HG02678 (cell line): ENCODE results near the gene KCTD16.

Experiments
- ATAC-seq: cut with Tn5 transposase; IDR thresholded peaks from one replicate; pipeline ENCODE4 v1.9.1; 2021; ENCODE audit warnings: mild to moderate bottlenecking, moderate library complexity; ENCODE audit not compliant: unreplicated experiment

Gene KCTD16

DNA sequence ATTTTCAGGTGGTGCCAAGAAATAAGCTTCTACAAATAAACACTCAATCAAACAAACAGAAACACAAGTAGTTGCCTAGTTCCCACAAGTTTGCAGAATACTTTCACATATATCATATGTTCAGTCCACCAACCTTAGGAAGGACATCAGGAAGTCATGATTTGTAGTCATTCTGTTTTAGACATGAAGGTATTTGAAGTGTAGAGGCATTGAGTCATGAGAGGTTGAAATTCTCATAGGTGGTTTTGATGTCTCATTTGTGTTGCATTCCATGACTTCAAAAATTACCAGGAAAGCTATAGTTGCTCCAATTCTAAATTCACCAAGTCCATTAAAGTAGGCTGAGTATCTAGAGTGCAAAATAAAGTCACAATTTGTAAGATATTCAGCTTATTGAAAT is 159.0 kb downstream of the KCTD16 start:
- no peak for ATAC-seq

DNA sequence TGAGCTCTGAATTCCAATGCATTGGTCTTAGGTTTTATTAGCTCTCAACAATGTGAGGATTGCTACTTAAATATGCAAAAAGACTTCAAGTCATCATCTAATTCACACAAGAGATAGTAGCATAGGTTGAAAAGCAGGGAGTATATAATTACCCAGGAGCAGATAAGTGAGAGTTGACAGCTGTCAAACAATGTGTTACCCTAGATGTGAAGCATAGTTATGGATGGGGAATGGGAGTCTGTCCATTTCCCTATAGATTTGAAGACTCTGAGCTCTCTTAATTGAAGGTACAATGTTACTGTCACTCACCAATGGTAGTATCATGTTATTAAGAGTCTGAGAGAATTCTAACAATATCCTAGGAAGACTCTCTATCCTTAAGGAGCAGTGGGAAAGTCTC is 160.7 kb downstream of the KCTD16 start:
- ATAC-seq = no peak

DNA sequence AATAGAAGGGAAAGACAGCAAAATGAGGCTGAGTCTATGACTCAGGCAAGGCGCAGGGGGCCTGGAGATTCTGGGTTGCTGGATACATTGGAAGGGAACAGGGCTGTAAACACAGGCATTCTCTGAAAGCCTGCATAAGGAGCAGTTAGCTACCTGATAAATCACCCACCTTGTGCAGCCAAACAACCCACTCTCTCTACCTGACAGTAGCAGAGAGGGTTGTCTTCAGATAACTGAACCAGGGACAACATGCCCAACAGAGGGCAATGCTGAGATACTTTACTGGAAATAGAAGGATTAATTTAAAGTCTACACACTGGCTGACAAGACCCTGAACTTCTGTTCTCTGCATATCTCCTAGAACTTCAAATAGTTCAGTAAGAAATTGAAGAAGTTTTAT is 161.6 kb downstream of the KCTD16 start:
- ATAC-seq = no peak

DNA sequence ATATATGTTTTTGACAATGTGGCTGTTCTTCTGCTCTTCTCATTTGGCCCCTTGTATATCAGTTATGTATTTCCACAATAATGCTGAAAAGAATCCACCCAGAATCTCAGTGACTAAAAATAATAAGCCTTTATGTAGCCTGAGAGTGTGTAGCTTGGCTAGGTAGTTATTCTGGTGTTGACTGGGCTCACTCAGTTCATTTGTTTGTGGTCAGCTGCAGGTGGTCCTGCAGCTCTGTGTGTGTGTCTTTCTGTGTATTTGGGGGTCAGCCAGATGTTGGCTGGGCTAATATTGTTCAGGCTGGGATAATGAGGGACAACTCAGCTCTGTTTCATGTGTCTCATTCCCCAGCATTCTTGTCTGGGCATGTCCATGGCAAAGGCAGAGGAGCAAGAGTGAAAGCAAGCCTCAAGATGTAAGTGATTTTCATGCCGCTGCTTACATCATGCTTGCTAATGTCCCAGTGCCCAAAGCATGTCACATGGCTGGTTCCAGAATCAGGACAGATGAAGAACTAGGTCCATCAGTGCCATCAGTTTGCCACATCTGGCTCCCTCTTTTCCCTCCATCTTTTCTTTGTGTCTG is 162.8 kb downstream of the KCTD16 start:
- ATAC-seq = peak; percentile 51

DNA sequence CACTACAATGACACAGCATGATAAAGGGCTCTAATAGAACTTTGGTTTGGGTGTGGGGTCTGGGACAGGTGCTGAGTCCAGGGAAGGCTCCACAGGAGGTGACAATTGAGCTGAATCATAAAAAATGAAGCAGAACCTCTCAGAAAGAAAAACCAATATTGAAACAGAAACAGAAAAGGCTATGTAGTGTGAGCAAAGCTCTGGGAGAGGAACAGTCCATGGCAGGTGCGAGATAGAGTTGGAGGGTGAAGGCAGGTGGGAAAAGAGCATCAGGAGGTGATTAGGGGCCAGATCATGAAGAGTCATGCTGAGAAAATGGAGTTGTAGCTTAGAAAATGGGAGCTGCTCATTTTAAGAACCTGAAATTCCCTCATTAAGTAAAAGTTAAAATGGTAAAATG is 164.9 kb downstream of the KCTD16 start:
- ATAC-seq = no peak

DNA sequence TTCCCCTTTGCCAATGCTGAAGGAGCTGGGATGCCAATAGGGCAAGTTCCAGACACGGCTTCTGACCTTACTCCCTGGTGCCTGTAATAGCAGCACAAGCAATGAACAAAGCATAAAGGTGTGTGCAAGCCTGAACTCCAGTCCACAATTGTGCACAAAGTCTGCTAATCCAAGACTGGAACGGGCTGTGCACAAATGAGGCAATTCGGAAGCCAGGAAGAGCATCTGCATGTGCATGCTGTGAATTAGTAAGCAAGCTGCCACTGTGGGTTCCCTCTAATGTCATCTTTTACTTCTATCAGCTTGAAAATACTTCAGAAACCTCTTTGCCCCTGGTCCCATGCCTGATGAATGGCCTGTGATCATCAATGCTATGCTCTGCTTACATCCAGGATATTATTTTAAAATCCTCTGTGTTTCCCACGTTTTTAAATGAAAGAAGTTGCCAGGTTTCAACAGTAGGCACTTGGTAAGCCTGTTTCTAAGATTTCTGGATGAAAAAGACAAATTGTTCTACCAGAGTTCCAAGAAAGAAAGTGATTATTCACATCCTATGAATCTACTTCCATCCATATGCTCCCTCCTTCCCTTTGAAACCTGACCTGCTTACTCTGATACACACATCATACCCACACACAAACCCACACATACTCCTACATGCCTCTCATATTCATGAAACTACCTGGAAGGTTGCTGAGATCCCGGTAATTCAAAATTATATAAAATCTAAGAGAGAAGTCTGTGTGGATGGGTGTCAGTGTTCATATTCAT is 165.7 kb downstream of the KCTD16 start:
- no peak for ATAC-seq

DNA sequence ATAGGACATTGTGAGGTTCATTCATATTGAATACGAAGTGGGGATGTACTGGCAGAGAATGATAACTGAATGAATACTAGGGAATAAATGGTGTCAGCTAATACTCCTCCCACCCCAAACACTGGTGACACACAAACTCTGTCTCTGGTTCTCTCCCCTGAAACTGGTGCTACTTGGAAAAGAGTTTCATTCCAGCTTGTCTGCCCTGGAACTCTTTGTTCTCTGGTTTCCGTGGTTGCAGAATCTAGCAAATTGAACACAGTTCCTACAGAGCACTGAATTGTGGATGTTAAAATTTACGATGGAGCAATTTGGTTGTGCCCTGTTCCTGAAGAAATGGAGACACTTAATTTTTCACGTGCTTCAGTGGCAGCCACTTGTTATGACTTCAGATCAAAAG is 181.7 kb downstream of the KCTD16 start:
- ATAC-seq = no peak

DNA sequence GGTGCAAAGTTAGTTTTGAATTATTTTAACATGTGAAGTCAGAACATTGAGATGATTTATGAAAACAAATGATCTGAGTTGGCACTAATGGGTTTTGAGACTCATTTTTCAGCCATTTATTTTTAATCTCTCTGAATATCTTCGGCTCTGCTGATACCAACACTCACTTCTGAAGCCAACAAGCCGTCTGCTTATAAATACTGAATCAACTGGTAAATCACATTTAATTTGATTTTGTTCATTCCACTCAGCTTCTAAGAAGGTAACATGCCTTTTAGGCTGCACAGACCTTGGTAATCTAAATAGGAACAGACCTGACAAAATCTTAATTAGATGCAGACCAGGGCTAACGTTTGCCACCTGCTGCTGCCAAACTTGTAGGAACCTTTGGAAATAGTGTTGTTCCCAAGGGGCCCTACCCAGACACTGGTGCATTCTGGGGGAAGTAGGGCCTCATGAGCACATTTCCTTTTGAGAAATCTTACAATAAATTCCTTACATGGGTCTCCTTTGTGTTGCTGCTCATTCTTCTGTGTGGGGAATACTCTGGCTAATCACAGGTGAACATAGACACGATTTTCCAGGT is 182.2 kb downstream of the KCTD16 start:
- ATAC-seq = no peak

DNA sequence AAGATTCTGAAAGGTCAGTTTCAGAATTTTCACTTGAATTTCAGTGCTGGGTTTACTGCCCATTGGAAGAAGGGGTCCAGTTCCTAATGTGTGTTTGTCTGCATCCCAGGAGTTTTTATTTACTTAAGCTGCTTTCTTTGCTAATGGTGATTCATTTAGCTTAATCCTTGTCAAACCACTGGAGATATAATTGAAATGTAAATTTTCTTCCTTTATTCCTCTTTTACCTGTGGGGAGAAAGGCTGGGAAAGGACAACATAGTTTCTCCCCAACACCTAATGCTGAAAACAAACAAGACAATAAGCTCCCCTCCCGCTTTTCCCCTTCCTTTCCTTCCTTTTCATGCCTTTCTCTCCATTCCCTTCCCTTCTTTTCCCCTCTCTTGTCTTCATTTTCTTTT is 185.8 kb downstream of the KCTD16 start:
- no peak for ATAC-seq

DNA sequence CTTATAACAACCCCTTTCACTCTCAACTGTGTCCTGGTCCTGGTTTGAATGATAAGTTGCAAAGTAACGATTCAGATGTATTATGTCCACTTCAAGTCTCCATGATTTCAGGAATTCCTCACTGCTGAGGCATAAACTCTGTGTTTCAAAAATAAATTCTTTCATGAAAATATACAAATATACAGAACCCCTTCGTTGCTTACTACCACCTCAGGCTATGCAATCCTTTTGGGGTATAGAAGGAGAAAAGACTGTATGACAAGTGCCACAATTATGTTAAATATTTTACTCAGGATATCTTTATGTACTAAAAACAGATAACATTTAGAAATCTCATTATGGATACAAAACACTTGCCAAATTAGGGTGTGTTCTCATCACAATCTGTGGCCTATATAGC is 190.7 kb downstream of the KCTD16 start:
- no peak for ATAC-seq

DNA sequence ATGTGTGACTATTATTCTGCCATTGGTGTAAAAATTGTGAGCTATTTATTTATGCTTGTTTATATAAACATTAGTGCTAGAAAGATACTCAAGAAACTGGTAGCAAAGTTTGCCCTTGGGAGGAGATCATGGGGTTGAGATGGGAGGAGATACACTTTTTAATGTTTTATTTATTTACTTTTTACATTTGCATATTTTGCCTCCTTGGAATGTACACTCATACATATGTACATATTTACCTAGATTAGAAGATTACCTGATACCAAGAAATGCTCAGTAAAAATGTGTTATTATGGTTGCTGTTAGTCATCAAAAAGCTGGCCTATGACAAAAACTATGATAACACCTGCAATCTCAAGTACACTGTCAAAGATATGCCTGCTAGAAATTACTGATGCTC is 195.2 kb downstream of the KCTD16 start:
- no peak for ATAC-seq

DNA sequence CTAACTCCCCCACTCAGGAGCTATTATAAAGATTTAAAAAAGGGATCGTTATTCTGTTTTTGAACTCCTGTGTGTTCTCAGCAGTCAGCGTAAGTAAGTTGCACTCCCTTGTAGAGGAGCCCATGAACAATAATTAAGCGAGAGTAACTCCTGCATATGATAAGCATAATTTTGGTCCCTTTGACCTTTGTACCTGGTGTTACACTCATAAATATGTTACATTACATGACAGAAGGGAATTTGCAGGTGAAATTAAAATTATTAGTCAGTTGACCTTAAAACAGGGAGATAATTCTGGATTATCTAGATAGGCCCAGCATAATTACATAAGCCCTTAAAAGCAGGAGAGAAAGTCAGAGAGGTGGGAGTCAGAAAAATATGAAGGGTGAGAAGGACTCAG is 197.3 kb downstream of the KCTD16 start:
- no peak for ATAC-seq

DNA sequence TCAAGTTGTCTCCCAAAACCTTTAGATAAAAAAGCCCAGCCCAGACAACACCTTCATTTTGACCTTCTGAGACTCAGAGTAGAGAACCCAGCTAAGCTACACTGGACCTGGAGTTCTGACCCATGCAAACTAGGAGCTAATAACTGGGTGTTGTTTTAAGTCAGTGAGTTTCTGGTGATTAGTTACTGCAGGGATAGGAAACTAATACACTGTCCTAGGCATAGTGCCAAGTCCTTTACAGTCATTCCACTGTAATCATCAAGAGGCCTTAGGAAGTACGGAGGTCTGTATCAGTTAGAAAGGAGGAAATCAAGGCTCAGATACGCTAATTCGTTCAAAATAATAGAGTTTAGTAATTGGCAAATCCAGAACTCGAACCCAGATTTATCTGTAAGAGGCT is 197.9 kb downstream of the KCTD16 start:
- no peak for ATAC-seq

DNA sequence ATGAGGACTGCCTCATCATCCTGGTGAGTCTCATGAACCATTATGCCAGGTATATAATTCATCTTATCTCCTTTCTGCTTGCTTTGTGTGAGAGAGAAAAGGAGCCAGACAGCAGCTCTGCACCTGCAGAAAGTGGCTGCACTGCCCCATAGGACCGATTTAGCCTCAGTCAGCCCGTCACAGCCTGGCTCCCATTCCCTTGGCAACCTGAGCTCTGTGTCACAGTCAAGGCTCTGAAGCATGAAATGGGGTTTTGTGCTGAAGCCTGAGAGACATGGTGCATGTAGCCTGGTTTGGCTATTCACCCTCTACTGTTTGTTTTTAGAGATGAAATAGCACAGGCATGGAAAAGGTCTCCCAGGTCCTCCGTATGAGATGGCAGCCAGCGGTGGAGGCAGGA is 198.3 kb downstream of the KCTD16 start:
- no peak for ATAC-seq

DNA sequence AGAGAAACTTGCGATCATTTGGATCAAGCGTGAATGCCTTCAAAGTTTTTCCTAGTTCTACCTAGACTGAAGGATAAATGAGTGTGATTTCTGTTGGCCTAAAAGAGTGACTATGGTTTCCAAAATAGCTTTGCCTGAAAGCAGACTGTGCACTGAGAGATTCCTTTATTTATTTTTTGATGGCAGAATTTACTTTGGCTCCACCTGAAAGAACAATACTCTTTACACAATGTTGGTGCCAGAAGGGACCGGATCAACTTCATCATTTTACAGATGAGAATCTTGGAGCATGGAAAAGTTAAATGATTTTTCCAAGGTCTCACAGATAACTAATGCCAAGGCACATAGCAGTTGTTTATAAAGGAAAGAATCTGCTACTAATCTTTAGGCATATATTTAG is 199.6 kb downstream of the KCTD16 start:
- no peak for ATAC-seq

DNA sequence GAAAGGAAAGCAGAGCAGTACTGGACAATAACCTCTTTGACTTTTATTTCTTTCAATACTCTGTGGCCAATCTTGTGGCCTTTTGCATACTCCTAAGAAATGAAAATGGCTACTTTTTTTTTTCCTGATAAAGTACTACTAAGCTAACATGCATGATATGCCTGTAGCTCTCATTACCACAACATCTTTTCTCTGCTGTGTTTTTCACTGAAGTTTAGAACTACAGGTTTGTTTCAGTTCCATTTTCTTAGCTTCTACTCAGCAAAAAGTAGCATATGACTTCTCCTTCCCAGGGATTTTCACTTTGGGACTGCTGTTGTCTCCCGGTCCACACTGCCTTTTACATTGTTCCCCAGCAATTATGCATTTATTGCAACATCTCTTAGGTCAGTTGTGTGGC is 204.0 kb downstream of the KCTD16 start:
- ATAC-seq = no peak

DNA sequence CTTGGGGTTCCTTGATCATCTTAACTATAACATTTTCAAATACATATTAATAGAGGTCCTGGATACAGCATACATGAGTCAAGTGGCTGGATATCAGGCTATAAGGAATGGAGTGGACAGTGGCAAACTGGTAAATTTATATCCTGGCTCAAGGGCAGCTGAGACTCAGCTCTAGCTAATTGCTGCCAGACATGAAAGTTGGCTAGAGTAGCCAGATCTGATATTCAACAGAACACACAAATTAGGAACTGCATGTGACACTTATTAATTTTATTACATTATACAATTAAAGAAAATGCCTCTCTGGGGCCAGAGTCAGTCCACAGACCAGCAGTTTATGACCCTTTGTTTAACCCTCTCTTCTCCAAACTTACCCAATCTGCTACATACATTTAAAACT is 206.5 kb downstream of the KCTD16 start:
- ATAC-seq = no peak

DNA sequence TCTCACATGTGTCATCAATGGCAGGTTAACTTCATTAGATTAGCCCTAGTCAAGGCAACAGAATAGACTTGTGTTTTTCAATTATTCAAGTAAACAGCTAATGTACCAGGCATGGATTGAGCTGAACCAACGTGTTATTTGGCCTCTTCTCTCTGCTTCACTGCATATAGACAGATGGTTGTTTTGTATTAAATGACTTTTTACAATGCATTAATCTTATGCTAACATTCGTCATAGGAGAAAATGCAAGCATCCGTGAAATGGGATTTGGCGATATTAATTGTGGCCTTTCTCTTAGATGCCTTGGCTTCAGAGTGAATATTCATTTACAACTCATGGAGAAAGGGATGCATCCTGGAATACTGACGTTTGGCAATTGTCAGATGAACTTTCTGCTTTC is 208.0 kb downstream of the KCTD16 start:
- no peak for ATAC-seq

DNA sequence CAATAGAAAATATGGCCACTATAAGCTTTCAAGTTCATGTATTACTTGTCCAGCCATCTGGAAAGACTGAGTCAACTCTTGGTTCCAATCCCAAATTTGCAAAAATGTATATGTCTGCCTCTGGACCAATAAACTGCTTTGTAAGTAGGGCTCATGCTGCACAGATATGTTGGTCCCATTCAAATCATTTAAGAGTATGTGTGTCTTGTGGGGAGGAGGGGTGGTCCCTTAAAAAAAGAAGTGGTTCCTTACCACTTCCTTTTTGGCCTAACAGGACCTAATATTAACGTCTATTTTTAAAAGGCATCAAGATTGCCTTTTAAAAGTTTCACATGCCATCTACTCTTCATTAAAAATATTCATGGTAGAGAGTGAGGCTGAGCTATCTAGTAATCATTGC is 214.9 kb downstream of the KCTD16 start:
- no peak for ATAC-seq

DNA sequence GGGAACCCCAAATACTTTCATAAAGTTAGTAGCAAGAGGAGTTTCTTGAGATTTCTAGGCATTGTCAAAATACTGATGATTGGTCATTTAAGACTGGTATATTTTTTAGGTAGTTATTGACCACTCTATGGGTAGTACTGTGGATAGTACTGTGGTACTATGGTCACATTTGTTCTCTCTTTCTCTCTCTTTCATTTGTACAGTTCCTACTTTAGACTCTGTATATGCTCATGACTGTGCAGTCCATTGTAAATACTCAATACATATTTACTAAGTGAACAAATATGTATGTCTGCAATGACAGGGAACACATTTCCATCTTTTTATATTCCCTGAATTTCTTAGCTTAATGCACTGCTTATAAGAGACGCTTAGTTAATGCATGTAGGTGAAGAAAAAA is 215.6 kb downstream of the KCTD16 start:
- no peak for ATAC-seq

DNA sequence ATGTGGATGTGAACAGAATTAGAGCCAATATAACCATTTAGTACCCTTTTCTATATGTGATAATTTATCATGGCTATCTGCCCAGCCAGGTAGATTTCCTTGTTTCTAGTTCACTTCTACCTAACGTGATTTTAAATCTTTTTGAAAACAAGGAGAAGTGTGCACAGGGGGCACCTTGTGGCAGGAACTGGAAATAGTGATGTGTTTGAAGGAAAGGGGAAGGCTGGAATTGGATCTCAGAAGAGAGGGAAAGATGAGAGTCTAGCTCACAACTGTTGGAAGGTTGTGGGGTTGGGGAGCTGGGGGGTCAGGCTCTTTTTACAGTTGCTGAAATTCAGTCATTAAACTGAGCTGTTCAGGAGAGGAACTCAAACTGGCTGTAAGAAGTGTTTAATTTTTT is 219.5 kb downstream of the KCTD16 start:
- no peak for ATAC-seq

DNA sequence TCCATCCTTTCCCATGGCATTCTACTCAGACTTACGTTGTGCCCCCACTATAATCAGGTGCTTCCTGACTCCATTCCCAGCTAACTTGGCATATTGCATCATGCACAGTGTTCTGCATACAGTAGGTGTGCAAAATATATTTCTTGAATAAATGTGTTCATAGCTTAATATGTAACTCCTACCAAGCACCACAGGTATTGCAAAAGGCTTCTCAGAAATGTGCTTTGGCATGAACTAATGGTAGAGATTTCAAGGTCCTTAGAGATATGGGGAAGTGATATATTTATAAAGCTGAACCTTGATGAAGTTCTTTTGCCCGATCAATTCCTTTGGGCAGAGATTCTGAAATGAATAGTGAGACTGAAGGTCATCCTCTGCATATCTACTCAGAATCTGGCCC is 220.4 kb downstream of the KCTD16 start:
- no peak for ATAC-seq
